Tibial nerve (tissue), 4 donors: Measurements from ENCODE around the gene EYA2. TPM values are rescaled to one million over a fixed set of nuclear protein-coding genes. Genes with fewer than 3 reads are reported as not detected.

ENCODE experiments used
- DNase-seq, 2 donors: peaks; one replicate each; pipeline ENCODE4 v3.0.0-alpha.2; 2019; ENCODE audit warnings: low spot score in 2 of 2
- H3K27ac ChIP-seq, 4 donors: fragments of 200-600 bp; sonication (generic) in 3 of 4; one replicate each; pipeline ENCODE4 v1.5.1; 2017 to 2019; ENCODE audit warnings: mild to moderate bottlenecking in 1 of 4
- H3K27me3 ChIP-seq, 2 donors: fragments of 200-600 bp; sonication (generic) in 1 of 2; one replicate each; pipeline versions ENCODE4 v1.5.1 to v1.6.0; 2017 to 2019
- H3K36me3 ChIP-seq, 3 donors: fragments of 200-600 bp; sonication (generic); one replicate each; pipeline ENCODE4 v1.5.1; 2018 to 2019
- H3K4me1 ChIP-seq, 4 donors: fragments of 200-600 bp; sonication (generic) in 3 of 4; one replicate each; pipeline ENCODE4 v1.5.1; 2017 to 2019
- H3K4me3 ChIP-seq, 4 donors: fragments of 200-600 bp; sonication (generic) in 3 of 4; one replicate each; pipeline ENCODE4 v1.5.1; 2017 to 2019; ENCODE audit warnings: mild to moderate bottlenecking in 1 of 4, moderate library complexity in 1 of 4
- H3K9me3 ChIP-seq, 4 donors: fragments of 200-600 bp; sonication (generic) in 3 of 4; one replicate each; pipeline ENCODE4 v1.5.1; 2017 to 2019
- EP300 ChIP-seq, 2 donors: sonication (generic); formaldehyde crosslinking; IDR thresholded peaks; one replicate each; pipeline ENCODE4 v1.6.1; 2017; ENCODE audit warnings: antibody characterized with exemption in 2 of 2, mild to moderate bottlenecking in 1 of 2
- POLR2A ChIP-seq, 2 donors: fragments of 450-650 bp; IDR thresholded peaks; one replicate each; pipeline ENCODE4 v1.6.1; 2017; ENCODE audit warnings: antibody characterized with exemption in 2 of 2, mild to moderate bottlenecking in 2 of 2, moderate library complexity in 2 of 2
- WGBS, 2 donors: methylation state at CpG; one replicate each; pipeline ENCODE4 v1.1.5; 2018; 5-methylcytosine and 5-hydroxymethylcytosine counted together
- total RNA-seq, 4 donors: library from RNA; depleted of rRNA; stranded (reverse); fragments of >200 nt; gene quantifications; one replicate each; pipeline ENCODE4 v1.1.0, GENCODE V29; 2016
- TF ChIP-seq, protein P1 (sequence below), 5 experiments: fragments of 200-600 bp in 3 of 5; fragments of 450-650 bp in 2 of 5; sonication (generic) in 3 of 5; IDR thresholded peaks; one replicate each; pipeline ENCODE4 v1.5.1; 2016 to 2019; ENCODE audit warnings: antibody characterized with exemption in 5 of 5, mild to moderate bottlenecking in 3 of 5, moderate library complexity in 2 of 5

The EYA2 gene
- total RNA-seq, 4 donors from 2014 or later = 13.8 to 25.5 (median 20.2) TPM

DNA sequence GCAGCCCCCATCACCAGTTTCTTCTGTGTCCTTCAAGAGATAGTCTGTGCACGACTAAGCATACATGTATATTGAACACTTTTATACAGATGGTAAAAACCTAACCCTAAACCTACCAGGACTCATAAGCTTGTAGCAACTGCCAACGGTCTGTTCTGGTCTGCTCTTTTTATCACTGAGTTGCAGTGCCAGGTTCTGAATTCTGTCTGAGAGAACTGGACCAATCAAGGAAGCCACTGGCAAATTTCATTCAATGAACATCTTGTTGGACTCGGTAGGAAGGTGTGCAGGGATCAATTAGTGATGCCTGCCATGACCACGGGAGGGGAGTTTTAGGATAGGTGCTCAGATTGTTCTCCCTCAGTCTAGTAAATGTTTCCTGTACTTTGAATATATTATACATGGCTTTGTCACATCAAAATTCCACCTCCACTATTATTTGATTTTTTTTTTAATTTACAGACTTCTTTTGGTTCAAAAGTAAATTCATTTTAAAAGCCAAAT, 146.8 kb downstream of the EYA2 start:
- peaks cover 0 to 24% (median 0%) of the 10 kb centered on the region in 3 donors for H3K36me3 ChIP-seq
- peaks cover 0 to 2% (median 0%) of the 10 kb centered on the region in 4 donors for H3K4me1 ChIP-seq
- H3K27ac ChIP-seq = no peak overlapping the region
- H3K27me3 ChIP-seq = no peaks in the 10 kb centered on the region
- 80 to 82% methylated on average over 4 of the region's 4 CpGs for WGBS, 2 donors
- H3K4me3 ChIP-seq = no peak overlapping the region
- TF ChIP-seq POLR2A (IDR thresholded peaks at IDR 0.05) (no peak), EP300 (IDR thresholded peaks at IDR 0.05) (no peak)
- TF ChIP-seq, protein P1, sequence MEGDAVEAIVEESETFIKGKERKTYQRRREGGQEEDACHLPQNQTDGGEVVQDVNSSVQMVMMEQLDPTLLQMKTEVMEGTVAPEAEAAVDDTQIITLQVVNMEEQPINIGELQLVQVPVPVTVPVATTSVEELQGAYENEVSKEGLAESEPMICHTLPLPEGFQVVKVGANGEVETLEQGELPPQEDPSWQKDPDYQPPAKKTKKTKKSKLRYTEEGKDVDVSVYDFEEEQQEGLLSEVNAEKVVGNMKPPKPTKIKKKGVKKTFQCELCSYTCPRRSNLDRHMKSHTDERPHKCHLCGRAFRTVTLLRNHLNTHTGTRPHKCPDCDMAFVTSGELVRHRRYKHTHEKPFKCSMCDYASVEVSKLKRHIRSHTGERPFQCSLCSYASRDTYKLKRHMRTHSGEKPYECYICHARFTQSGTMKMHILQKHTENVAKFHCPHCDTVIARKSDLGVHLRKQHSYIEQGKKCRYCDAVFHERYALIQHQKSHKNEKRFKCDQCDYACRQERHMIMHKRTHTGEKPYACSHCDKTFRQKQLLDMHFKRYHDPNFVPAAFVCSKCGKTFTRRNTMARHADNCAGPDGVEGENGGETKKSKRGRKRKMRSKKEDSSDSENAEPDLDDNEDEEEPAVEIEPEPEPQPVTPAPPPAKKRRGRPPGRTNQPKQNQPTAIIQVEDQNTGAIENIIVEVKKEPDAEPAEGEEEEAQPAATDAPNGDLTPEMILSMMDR (IDR thresholded peaks at IDR 0.05) = no peak
- peaks cover 0 to 5% (median 0%) of the 10 kb centered on the region in 4 donors for H3K9me3 ChIP-seq
- no peak for DNase-seq

DNA sequence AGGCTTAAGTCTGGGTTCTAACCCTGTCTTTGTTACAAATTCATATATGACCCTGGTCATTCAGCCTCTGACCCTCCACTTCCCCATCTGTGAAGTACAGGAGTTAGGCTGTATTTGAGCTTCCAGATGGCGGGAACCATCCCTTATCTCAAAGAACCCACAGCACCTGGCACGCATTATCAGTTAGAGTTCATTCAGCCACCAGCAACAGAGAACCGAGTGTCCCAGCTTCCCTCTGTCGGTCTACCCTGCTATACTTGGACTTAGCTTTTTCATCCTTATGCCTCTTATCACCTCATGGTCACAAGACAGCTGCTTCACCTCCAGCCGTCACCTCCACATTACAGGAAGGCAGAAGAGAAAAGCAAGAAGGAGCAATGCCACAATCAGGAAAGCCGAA, 147.8 kb downstream of the EYA2 start:
- H3K27ac ChIP-seq = no peak overlapping the region
- H3K36me3 ChIP-seq = peaks cover 0 to 25% (median 0%) of the 10 kb centered on the region in 3 donors
- DNase-seq = no peak
- H3K27me3 ChIP-seq = no peaks in the 10 kb centered on the region
- no peak overlapping the region for H3K4me3 ChIP-seq
- TF ChIP-seq POLR2A (IDR thresholded peaks at IDR 0.05) = no peak
- TF ChIP-seq, protein P1 (IDR thresholded peaks at IDR 0.05) = no peak
- no peak for TF ChIP-seq EP300 (IDR thresholded peaks at IDR 0.05)
- peaks cover 0 to 11% (median 0%) of the 10 kb centered on the region in 4 donors for H3K9me3 ChIP-seq
- H3K4me1 ChIP-seq = peaks cover 0 to 2% (median 0%) of the 10 kb centered on the region in 4 donors
- 91 to 92% methylated on average over 6 of the region's 6 CpGs for WGBS, 2 donors

DNA sequence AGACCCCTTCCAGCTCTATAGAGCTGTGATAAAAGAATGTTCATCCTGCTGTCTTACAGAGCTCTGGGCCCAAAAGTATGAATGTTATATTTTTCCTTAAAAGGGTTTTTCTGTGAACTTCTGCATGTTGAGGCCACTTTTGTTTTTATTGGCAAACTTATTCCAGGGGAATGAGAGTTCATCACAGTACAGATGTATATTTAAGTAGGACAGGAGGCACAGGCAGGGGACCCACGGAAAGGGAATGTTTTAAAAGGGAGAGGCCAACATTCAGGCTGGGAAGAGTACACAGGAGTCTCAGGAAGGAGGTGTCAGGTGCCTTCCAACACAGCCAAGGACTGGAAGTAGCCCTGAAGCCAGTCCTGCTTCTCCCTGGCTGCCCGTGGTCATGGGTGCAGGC, 148.4 kb downstream of the EYA2 start:
- H3K27ac ChIP-seq = no peak overlapping the region
- TF ChIP-seq POLR2A (IDR thresholded peaks at IDR 0.05) (no peak), EP300 (IDR thresholded peaks at IDR 0.05) (no peak)
- TF ChIP-seq, protein P1 (IDR thresholded peaks at IDR 0.05) = no peak
- H3K27me3 ChIP-seq = no peaks in the 10 kb centered on the region
- peaks cover 0 to 29% (median 0%) of the 10 kb centered on the region in 3 donors for H3K36me3 ChIP-seq
- WGBS, 2 donors = 37 to 60% methylated on average over 2 of the region's 2 CpGs
- peaks cover 0 to 13% (median 0%) of the 10 kb centered on the region in 4 donors for H3K9me3 ChIP-seq
- peaks cover 0 to 2% (median 0%) of the 10 kb centered on the region in 4 donors for H3K4me1 ChIP-seq
- DNase-seq = no peak
- no peak overlapping the region for H3K4me3 ChIP-seq

DNA sequence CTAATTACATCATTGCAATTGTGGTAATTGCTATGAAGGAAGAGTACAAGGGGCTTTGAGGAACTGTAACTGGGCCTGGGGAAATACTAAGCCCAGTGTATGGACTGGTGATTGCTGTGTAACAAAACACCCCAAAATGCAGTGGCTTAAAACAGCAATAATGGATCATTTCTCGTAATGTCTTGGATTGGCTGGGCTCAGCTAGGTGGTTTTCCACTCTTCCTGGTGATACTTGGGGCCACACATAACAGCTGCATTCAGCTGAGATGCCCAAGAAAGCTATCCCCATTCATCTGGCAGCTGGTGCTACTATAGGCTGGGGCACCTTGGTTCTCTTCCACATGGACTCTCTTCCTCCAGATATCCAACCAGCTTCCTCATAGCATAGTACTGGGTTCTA, 150.3 kb downstream of the EYA2 start:
- peaks cover 0 to 29% (median 0%) of the 10 kb centered on the region in 3 donors for H3K36me3 ChIP-seq
- no peak overlapping the region for H3K27ac ChIP-seq
- no peaks in the 10 kb centered on the region for H3K27me3 ChIP-seq
- no peak overlapping the region for H3K4me3 ChIP-seq
- peaks cover 0 to 13% (median 0%) of the 10 kb centered on the region in 4 donors for H3K9me3 ChIP-seq
- no peak for DNase-seq
- H3K4me1 ChIP-seq = no peaks in the 10 kb centered on the region
- no peak for TF ChIP-seq POLR2A (IDR thresholded peaks at IDR 0.05)
- TF ChIP-seq EP300 (IDR thresholded peaks at IDR 0.05) = no peak
- TF ChIP-seq, protein P1 (IDR thresholded peaks at IDR 0.05) = no peak
- WGBS, 2 donors = 85 to 100% methylated on average over 1 of the region's 1 CpG

DNA sequence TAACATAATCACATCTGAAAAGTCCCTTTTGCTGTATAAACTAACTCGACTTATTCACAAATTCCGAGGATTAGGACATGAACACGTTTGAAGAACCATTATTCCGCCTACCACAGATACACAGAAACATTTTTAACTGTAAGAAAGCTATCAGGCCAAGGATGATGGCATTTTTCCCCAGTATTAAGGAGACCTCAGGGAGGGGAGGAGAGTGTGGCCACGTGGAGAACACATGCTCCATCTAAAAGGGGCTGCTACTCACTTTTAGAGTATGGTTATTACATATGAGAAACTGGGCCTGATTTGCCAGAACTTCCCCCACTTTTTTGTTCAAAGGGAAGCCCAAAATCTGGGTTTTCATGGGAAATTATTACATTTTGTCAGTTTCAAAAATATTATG, 153.4 kb downstream of the EYA2 start:
- peaks cover 0 to 13% (median 0%) of the 10 kb centered on the region in 4 donors for H3K9me3 ChIP-seq
- TF ChIP-seq, protein P1 (IDR thresholded peaks at IDR 0.05) = no peak
- no peak for TF ChIP-seq POLR2A (IDR thresholded peaks at IDR 0.05)
- no peak for TF ChIP-seq EP300 (IDR thresholded peaks at IDR 0.05)
- no peak overlapping the region for H3K27ac ChIP-seq
- H3K36me3 ChIP-seq = peaks cover 0 to 29% (median 0%) of the 10 kb centered on the region in 3 donors
- H3K4me1 ChIP-seq = peaks cover 0 to 14% (median 0%) of the 10 kb centered on the region in 4 donors
- H3K27me3 ChIP-seq = no peaks in the 10 kb centered on the region
- 64 to 71% methylated on average over 5 of the region's 5 CpGs for WGBS, 2 donors
- no peak overlapping the region for H3K4me3 ChIP-seq
- no peak for DNase-seq
